ENCODE measurements around the gene ARHGEF7.

- TF ChIP-seq, protein P1, sequence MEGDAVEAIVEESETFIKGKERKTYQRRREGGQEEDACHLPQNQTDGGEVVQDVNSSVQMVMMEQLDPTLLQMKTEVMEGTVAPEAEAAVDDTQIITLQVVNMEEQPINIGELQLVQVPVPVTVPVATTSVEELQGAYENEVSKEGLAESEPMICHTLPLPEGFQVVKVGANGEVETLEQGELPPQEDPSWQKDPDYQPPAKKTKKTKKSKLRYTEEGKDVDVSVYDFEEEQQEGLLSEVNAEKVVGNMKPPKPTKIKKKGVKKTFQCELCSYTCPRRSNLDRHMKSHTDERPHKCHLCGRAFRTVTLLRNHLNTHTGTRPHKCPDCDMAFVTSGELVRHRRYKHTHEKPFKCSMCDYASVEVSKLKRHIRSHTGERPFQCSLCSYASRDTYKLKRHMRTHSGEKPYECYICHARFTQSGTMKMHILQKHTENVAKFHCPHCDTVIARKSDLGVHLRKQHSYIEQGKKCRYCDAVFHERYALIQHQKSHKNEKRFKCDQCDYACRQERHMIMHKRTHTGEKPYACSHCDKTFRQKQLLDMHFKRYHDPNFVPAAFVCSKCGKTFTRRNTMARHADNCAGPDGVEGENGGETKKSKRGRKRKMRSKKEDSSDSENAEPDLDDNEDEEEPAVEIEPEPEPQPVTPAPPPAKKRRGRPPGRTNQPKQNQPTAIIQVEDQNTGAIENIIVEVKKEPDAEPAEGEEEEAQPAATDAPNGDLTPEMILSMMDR (conservative IDR thresholded peaks at IDR 0.05; ENCODE audit: low read length): no peak
- no peak for TF ChIP-seq EZH2phosphoT487 (IDR thresholded peaks at IDR 0.05; ENCODE audit: borderline replicate concordance)
These were observed 165.8 kb downstream of the ARHGEF7 start for GRCh38 chr13:111280681-111281585.
